ENCODE results near the gene SP140. TPM values are rescaled to one million over a fixed set of nuclear protein-coding genes. Genes with fewer than 3 reads are reported as not detected.

Gene SP140
- total and polyA plus RNA-seq, 2 of the 13 experiments (the other 11 are each of a cell fraction or from before 2014, with no cell fraction given) = 0.57 to 0.80 TPM

- no peak for TF ChIP-seq ZNF646 (CRISPR knock-in tag; IDR thresholded peaks at IDR 0.05)
Observed at GRCh38 chr2:230176996-230177395, 48.5 kb upstream of the SP140 start (continued).

- TF ChIP-seq CENPX (CRISPR knock-in tag; IDR thresholded peaks at IDR 0.05) (no peak), TRAFD1 (CRISPR knock-in tag; IDR thresholded peaks at IDR 0.05; ENCODE audit: borderline replicate concordance) (no peak), ZNF3 (CRISPR knock-in tag; IDR thresholded peaks at IDR 0.05) (no peak)
- CTCF ChIA-PET (ENCODE audit: low intra/inter-chr PET ratio, low total read pairs) = no interaction called here
- Histone ChIP-seq H2AFZ (ENCODE audit: low read length) (no peak overlapping the region), H3K4me3 (replicated peaks in 1 of 3; ENCODE audit: insufficient read depth in 1 of 3, low read depth in 2 of 3, low read length in 3 of 3) (no peak overlapping the region), H3K27me3 (ENCODE audit: control insufficient read depth in 1 of 2, insufficient read depth in 2 of 2, low read length in 2 of 2) (no peaks in the 10 kb centered on the region), H3K9me3 (ENCODE audit: low read length) (no peaks in the 10 kb centered on the region), H3K4me1 (ENCODE audit: insufficient read depth, low read length) (no peaks in the 10 kb centered on the region), H3K36me3 (replicated peaks in 1 of 2; ENCODE audit: control insufficient read depth in 1 of 2, insufficient read depth in 2 of 2, low read length in 2 of 2) (0 out of 5 replicates have a peak, but pooled peaks cover 0 to 7% of the 10 kb centered on the region in 2 experiments), H3K27ac (ENCODE audit: extremely low read length, insufficient read depth, low read length) (no peak overlapping the region), H4K20me1 (ENCODE audit: insufficient read depth, low read length) (no peaks in the 10 kb centered on the region), H3K79me2 (ENCODE audit: insufficient read depth, low read length) (no peaks in the 10 kb centered on the region), H3K4me2 (ENCODE audit: low read depth, low read length) (no peak overlapping the region), H3K9ac (ENCODE audit: insufficient read depth, low read depth, low read length) (no peak overlapping the region)
- in situ Hi-C loops (cut with HindIII; ENCODE audit: extremely low pct_ligation_motif_present, low pct_unique_long_range_greater_than_20kb) (no loop called here), intact Hi-C loops (cut with micrococcal nuclease; ENCODE audit: unreplicated experiment) (no loop called here)
- WGBS (ENCODE audit: low lambda C conversion rate) = 95% methylated on average over 7 of the region's 7 CpGs
- no TSS peak for BruUV-seq (replicated peaks)
- no peak for DNase-seq (ENCODE audit: low spot score)
- no peak for FAIRE-seq
- POLR2A ChIA-PET = no interaction called here
- no peak for ATAC-seq
Observed at GRCh38 chr2:230178546-230179485, 46.7 kb upstream of the SP140 start.
